HG02884 (cell line): Measurements from ENCODE around the gene TUBB4A.
A peak's percentile ranks its signal among the peaks of the same experiment; 100 is the strongest.

Experiments
- ATAC-seq: cut with Tn5 transposase; IDR thresholded peaks from one replicate; pipeline ENCODE4 v1.9.1; 2021; ENCODE audit warnings: mild to moderate bottlenecking, moderate library complexity; ENCODE audit not compliant: unreplicated experiment

TUBB4A gene

DNA sequence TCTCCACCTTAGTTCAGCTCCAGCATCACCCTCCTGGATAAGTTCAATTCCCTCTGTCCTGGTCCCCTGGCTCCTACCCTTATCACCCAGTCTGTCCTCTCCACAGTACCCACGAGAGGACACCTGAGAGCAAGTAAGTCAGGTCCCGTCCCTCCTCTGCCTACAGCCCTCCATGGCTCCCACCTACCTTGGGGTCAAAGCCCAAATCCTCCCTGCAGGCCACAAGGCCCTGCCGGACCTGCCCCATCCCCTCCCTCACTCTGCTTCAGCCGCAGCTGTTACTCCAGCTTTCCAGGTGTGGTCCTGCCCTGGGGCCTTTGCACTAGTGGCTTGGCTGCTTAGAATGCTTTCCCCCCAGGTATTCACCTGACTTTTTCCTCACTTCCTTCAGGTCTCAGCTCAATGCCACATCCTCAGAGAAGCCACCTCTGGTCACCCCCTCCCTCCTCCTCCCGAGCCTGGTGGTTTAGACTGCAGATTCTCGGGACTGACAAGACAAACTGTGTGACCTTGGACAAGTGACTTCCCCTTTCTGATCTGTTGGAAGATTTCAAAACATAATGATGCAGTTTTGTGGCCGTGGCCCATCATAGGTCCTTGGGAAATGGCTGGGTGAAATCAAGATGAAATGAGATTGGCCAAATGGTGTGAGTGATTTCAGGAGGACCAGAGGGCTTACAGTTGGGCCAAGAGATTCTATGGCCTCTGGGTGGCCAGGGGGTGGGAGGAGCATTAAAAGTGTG, 3.6 kb downstream of the TUBB4A start:
- ATAC-seq: no peak

DNA sequence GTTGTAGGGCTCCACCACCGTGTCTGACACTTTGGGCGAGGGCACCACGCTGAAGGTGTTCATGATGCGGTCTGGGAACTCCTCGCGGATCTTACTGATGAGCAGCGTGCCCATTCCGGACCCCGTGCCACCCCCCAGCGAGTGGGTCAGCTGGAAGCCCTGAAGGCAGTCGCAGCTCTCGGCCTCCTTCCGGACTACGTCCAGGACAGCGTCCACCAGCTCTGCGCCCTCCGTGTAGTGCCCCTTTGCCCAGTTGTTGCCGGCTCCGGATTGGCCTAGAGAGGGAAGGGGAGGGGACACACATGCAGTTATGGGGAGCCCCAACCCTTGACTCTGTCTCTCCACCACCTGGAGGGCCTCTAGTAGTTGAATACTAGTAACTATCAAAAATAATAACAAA, 6.2 kb downstream of the TUBB4A start:
- no peak for ATAC-seq

DNA sequence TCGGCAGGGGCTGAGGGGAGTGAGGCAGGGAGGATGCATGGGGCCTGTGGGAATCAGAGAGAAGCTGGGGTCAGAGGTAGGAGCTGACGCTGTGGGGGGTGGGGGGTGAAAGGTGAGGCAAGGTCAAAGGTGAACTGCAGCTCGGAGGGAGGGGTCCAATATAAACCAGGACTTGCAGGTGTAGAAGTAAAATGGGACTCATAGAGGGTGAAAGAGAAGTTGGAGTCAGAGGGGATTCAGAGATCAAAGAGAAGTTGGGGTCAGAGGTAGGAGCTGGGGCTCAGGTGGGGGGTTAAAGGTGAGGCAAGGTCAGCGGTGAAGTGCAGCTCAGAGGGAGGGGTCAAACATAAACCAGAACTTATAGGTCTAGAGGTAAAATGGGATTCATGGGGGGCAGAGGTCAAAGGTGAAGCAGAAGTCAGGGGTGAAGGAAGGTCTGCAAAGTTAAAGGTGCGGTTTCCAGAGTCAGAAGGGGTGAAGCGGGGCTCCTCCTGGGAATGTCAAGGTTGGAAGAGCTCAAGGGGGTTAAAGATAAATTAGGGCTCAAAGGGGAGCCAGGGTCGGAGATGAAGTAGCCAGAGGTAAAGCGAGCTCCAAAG, 7.6 kb downstream of the TUBB4A start:
- no peak for ATAC-seq

DNA sequence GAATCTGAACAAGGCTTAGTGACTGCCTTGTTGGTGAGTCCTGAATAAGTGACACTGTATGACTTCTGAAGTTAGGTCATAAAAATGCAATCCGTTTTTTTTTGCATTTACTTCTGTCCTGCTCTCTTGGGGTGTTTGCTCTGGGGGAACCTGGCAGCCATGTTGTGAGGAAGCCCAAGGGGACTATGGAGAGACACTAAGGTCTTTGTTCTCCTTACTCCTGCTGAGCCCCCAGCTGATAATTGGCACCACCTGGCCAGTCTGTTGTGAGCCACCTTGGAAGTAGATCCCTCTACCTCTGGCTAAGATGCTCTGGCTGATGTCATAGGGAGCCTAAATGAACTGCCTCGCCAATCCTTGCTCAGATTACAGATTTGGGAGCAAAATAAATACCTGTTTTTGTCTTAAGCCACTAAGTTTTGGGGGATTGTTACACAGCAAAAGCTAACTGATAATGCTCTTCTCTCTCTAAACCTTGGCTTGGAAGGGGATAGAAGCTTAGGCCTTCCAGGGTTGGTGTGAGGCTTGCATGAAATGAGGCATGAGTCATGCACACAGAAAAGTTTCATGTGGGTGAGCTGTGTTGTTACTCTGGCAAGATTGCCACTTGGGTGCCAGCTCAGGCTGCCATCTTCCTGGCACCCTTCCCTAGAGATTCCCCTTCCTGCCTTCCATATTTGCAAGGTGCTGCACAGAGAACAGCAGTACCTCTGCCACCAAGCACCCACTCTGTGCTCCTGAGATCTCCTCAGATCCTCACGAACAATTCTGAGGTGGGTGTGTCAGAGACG, 10.1 kb downstream of the TUBB4A start:
- no peak for ATAC-seq

DNA sequence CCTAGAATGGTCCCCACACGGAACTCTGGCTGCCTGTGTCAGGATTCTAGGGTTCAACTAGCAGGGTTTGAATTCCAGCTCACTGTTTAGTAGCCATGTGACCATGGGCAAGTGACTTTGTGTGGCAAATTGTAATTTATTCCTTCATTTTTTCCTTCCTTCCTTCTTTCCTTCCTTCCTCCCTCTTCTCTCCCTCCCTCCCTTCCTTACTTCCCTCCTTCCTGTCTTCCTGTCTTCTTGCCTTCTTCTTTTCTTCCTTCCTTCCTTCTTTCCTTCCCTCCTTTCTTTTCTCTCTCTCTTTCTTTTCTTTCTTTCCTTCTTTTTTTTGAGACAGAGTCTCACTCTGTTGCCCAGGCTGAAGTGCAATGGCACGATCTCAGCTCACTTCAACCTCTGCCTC, 12.0 kb downstream of the TUBB4A start:
- no peak for ATAC-seq

DNA sequence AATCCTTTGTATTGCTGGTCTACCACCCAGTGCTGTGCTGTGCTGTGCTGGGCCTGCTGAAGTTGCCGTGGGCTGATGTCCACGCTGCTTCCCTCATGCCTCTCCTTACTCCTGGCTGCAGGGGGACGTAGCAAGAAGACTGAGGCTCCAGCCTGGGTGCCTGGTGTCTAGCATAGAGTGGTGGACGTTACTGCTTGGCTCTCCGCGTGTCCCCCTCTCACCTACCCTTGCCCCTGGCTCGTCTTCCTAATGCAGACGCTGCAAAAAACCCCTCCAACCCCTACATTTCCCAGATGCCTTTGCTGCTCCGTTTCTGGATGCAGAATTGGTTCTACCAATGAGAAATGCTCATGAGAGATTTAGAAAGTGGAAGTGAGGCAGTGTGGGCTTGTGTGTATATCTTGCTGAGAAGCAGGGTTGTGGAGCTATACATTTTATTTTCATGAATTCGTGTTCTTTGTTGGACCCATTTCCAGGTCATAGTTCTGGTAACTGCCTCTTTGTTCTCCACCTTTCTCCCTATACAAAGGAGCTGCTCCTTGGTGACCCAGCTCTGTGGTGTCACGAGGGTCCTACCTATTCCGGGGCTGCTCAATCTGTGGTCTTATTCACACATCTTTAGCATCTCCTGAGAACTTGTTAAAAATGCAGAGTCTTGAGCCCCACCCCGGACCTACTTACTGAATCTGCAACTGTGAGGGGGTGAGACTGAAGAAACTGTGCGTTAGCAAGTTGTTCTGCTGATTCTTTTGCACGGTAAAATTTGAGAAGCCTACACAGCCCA, 12.6 kb downstream of the TUBB4A start:
- ATAC-seq: no peak

DNA sequence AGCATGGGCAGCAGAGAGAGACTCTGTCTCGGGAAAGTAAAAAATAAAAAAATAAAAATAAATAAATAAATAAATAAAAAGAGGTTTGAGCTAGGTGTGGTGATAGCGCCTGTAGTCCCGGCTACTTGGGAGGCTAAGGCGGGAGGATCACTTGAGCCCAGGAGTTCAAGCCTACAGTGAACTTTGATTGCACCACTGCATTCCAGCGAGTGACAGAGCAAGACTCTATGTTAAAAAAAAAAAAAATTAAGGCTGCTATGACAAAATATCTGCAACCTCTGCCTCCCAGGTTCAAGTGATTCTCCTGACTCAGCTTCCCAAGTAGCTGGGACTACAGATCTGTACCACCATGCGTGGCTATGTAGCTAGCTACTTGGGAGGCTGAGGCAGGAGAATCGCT, 17.3 kb downstream of the TUBB4A start:
- ATAC-seq: no peak

DNA sequence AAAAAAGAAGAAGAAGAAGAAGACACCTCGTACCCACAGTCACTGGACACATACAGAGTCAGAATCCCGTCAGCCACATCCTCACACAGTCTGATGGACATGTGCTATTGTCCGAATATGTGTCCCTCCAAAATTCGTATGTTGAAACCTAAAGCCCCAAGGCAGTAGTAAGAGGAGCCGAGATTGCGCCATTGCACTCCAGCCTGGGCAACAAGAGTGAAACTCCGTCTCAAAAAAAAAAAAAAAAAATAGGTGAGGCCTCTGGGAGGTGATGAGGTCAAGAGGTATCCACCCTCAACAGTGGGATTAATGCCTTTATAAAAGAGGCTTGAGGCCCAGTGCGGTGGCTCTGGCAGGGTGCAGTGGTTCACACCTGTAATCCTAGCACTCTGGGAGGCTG, 17.9 kb downstream of the TUBB4A start:
- no peak for ATAC-seq

DNA sequence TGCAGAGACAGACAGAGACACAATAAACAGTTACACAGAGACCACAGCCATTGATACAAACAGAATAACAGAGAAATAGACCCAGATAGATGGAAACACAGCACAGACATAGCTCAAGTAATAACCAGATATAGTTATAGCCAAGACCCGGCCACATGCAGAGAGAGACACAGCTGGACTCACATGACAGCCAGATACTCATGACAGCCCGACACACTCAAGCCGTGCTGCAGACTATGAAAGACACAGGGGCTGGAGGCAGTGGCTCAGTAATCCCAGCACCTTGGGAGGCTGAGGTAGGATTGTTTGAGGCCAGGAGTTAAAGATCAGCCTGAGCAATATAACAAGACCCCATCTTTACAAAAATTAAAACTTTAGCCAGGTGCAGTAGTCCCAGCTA, 18.9 kb downstream of the TUBB4A start:
- ATAC-seq: no peak

DNA sequence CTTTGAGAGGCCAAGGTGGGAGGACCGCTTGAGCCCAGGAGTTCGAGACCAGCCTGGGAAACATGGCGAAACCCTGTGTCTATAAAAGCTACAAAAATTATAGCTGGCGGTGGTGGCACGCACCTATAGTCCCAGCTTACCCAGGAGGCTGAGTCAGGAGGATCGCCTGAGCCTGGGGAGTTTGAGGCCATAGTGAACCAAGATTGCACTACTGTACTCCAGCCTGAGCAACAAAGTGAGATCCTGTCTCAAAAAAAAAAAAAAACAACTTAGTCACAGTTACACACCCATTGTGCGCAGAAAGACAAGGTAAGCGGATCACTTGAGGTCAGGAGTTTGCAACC, 19.8 kb downstream of the TUBB4A start:
- ATAC-seq: no peak

DNA sequence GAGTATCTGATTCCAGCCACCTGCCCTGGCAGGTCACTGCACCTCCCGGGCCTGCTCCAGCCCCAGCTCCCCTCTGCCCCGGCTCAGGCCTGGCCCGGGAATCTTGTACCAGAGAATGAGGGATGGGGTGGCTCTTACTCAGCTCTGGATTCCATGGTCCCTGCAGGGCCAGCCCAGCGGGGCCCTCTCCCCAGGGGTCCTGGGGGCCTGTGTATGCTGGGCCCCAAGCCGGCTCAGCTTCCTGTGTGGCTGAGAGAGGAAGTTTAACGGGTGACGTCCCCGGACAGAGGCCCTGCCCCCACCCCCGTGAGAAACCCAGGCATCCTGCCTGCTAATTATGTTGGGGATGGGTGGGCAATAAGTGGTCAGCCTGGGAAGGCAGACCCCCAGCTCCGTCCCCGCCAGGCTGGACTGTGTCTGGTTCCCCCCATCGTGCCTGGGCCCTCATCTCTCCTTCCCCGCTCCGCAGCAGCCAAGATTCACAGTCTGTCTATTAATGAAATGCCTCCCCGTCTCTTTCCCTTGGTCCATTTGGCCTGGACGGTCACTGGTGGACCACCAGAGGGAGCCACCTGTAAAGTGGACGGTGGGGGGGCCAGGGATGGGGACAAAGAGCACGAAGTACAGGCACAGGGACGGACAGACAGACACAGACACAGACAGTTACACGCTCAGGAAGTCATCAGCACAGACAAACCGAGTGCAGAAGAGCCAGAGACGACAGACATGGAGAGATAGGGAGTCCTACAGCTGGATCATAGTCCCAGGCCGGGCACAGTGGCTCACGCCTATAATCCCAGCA, 20.4 kb downstream of the TUBB4A start, which contains the start of gene DENND1C:
TSS of gene DENND1C (minus strand) at position 247 of the 802 bp plus-strand sequence. CDS start at position 155, 92 bp downstream.
- ATAC-seq: peak; percentile 52

DNA sequence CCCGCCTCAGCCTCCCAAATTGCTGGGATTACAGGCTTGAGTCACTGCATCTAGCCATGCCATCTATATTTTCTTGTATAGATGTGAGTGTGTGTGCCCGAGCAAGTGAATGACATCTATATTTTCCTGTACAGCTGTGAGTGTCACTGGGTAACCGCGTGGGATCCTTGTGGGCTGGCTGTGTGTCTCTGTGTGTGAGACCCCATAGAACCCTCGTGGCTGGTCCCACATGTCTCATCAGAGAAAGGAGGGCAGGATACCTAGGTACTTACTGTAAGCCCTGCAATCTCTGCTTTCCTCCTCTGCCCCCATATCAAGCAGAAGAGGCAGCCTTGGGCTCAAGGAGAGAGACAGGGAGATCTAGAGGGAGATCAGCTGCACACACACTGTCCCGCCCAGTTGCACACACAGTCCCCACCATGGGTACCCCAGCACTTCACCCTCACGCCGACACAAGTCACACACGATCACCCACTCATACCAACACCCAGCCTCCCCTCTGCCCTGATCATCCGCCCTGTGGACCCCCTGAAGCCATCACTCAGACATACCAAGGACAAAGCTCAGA, 21.2 kb downstream of the TUBB4A start:
- peak; percentile 14 for ATAC-seq

DNA sequence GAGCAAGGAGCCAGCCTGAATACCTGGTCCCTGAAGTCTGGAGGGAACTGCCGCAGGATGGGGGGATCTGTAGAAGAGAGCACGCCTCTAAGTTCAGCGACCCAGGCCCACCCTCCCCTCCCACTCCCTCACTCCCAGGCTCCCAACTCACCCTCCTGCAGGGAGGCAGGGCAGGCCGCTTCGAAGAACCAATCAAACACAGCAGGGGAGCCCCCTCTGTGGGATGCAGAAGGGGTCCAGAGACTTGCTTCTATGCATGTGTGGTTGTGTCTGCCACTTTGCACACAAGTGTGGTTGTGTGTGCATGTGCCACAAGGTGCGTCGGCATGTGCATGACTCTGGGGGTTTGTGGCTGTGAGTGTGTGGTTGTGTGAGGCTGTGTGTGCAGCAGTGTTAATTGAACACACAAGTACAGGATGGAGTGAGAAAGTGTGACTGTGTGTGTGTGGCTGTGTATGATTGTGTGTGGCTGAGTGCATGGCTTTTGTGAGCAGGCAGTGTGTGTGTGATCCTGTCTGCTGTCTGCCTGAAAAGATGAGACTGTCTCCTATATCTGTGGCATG, 22.2 kb downstream of the TUBB4A start:
- ATAC-seq: no peak

DNA sequence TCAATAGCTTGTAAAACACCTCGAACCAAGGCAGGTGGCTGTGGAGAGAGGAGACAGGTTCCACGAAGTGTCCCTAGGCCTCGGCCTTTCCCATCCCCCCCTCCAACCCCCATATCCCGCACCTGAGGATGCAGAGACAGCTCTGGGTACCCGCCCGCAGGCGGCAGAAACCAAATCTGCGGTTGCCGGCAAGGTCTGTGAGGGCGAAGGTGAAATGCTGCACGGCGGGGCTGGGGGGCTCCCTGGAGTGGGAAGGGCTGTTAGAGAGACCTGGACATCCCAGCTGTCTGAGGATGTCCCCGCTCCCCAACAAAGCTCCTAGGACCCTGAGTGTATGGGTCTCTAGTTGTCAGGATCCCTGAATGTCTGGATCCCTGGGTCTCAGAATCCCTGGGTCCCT, 23.3 kb downstream of the TUBB4A start:
- no peak for ATAC-seq

DNA sequence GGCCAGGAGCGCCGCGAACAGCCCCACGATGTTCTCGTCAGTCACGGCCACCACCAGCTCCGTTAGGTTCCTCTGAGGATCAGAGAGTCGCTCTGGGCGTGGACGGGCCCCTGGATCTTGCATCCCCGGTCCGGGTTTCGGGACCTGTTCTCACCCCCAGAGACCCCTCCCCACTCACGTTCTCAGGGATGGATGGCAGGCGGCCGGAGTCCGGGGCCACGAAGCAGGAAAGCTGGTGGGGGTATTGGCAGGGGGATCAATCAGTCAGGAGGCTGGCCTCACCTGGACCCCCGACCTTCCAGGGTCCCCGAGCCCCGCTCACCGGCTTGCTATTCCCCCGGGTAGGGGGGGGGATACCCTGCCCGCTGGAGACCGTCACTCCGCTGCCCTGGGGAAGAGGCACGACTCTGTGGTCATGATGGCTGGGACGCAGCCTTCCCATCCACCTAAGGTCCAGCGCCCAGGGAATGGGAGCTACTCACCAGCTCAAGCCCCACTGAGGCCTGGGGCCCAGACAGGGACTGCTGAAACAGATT, 25.1 kb downstream of the TUBB4A start:
- ATAC-seq: no peak

DNA sequence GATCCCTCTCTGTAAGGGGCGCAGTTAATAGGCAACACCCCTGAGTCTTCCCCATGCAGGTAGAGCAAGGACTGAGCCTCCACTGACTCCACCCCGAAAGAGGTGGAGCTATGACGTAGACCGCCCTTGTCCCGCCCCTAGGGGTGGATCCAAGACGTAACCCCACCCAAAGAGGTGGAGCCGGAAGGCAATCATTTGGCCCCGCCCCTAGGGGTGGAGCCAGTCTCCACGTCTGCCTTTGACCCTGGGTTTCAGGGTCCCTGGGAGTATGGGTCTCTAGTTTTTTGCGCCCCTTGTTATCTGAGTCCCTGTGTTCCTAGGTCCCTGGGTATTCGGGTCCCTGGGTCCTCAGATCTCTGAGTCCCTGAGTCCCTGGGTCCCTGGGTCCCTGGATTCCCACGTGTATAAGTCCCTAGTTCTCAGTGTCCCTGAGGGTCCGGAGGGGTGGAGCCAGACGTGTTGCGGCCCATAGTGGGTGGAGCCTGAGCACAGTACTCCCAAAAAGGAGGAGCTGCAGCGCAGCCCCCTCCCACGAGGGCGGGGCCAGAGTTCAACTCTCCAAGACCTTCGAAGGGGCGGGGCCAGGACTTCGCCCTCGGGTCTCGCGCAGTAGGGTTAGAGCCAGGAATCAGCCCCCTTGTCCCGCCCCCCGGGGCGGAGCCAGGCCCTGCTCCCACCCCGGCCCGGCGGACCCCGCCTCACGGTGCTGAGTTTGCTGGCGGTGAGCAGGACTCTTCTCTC, 25.8 kb downstream of the TUBB4A start:
- ATAC-seq: no peak

DNA sequence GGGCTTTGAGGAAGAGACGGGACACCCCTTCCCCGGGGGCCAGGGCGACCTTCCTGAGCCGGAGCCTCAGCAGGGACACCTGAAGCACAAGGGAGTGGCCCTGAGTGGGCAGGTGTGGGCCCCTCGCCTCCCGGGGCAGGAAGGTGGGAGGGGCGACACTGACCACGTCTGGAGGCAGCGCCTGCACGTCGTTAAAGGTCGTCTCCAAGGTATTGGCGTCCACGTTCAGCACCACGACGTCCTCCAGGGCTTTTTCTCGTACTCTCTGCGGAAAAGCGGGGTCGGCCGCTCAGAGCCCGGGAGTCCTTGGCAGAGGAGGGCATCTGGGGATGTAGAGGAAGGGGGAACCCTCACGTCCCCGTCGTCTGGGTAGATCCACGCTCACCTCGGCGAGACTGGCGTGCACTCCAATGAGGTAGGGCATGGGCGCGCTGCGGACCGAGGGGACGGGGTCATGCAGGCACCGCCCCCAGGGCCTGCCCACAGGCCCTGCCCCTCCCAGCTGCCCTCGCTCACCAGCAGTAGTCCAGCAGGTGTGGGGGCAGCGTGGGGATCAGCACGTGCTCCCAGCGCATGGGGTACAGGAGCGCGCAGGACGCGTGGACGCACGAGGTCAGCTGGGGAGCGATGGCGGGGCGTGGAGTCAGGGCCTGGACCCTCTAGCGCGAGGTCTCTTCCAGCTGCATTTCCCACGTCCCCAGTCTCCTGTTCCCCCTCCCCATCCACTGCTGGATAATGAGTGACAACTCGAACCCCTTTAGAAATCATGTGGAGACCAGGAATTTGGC, 26.6 kb downstream of the TUBB4A start:
- no peak for ATAC-seq

DNA sequence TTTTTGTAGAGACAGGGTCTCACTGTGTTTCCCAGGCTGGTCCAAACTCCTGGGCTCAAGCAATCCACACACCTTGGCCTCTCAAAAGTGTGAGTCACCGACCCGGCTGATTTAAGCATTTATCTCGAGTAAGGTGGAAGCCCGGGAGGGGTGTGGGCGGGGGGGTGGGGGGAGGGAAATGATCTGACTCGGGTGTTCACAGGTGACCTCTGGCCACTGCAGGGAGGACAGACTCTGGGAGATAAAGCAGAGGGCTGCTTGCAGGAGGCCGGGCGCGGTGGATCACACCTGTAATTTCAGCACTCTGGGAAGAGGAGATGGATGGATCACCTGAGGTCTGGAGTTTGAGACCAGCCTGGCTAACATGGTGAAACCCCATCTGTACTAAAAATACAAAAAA, 28.5 kb downstream of the TUBB4A start:
- no peak for ATAC-seq
